ENCODE data around the gene PIP5K1B.

Gene PIP5K1B

DNA sequence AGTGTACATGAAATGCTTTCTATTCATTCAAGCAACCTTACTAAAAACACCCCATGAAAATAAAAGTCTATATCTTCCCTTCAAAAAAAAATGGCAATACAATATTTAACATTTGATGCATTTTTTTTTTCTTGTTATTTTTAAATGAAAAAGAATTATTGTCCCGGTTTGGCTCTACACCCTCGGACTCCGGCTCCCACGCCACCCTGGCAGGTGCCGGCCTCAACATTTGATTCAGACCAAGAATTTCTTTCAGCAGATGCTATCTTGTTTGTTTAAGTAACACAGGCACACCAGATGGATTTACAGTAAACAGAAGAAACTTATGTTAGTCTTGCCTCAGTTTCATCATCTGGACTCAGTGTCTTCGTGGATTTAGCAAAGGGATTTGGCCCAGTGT, 162.0 kb downstream of the PIP5K1B start:
- no peak for DNase-seq

GRCh38 chr9:68869022-68869421, 164.0 kb downstream of the PIP5K1B start:
- no peak for DNase-seq

GRCh38 chr9:68870086-68870485, 165.0 kb downstream of the PIP5K1B start:
- DNase-seq, result no peak

- DNase-seq, result peak; percentile 65 to 75 (median 71)
Measured at GRCh38 chr9:68871236-68871635, 166.2 kb downstream of the PIP5K1B start.

GRCh38 chr9:68872026-68872501, 167.0 kb downstream of the PIP5K1B start:
- DNase-seq, result no peak

DNA sequence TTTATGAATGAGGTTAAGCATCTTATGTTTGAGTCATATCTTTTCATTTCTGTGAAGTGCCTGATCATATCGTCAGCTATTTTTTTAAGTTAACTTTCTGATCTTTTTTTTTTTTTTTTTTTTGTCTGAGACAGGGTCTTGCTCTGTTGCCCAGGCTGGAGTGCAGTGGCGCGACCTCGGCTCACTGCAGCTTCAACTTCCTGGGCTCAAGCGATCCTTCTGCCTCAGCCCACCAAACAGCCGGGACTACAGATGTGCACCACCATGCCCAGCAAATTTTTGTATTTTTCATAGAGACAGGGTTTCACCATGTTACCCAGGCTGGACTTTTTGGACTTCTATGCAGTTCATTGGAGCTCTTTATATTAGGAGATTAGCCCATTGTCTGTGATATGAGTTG, 168.1 kb downstream of the PIP5K1B start:
- DNase-seq, result no peak

- no peak for DNase-seq
Measured at GRCh38 chr9:68876273-68876672, 171.2 kb downstream of the PIP5K1B start.

- DNase-seq, result no peak
Measured at GRCh38 chr9:68876681-68877080, 171.6 kb downstream of the PIP5K1B start.

DNA sequence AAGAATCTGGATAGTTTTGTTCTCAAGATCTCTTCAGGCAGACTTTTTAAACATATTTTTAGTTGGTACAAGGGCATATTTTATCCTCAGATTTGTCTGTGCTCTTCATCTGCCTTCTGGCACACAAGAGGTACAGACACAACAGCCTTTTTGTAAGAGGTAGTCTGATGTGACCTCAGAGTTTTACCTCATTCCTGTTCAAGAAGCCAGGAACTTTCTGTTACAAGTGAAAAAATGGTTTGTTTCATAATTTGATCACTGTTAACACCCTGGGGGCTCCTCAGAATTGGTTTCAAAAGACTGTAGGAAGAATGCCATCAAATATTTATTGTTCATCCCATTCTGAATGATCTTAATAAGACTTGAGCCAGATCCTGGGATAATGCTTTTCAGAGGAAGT, 172.2 kb downstream of the PIP5K1B start:
- DNase-seq, result no peak

- no peak for DNase-seq
Measured at GRCh38 chr9:68878450-68878849, 173.4 kb downstream of the PIP5K1B start.

- no peak for DNase-seq
Measured at GRCh38 chr9:68883224-68883623, 178.2 kb downstream of the PIP5K1B start.

DNA sequence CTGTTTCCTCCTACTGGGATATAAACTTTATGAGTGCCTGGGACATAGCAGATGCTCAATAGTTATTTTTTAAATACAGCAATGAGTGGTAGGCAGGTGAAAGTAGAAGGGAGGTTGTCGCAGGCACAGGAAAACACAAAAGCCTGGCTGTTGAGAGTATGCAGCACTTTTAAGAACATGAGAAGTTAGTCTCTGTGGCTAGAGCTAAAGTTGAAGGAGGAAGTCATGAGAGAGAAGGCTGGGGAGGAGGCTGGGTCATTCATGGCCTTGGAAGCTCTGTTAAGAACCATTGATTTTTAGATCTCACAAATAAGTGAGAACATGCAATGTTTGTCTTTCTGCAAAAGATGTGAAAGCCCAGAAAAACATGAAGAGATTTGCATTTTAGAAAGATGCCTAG, 182.2 kb downstream of the PIP5K1B start:
- no peak for DNase-seq

DNA sequence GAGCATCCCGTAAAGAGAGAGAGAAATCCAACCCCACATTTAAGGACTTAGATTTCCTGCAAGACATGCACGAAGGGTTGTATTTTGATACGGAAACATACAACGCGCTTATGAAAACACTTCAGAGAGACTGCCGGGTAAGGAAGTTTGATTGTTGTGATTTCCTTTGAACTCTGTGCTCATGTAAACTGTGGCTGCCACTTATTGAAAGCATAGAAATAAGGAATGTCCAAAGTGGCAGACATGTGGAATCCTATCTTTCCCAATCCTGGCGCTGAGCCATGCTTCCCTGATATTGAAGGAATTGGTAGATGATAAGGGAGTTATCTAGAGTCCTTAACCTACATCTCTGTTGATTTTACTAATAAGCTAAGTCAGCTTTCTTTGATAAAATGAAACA, 189.5 kb downstream of the PIP5K1B start:
- no peak for DNase-seq

GRCh38 chr9:68895741-68896478, 190.9 kb downstream of the PIP5K1B start:
- no peak for DNase-seq

DNA sequence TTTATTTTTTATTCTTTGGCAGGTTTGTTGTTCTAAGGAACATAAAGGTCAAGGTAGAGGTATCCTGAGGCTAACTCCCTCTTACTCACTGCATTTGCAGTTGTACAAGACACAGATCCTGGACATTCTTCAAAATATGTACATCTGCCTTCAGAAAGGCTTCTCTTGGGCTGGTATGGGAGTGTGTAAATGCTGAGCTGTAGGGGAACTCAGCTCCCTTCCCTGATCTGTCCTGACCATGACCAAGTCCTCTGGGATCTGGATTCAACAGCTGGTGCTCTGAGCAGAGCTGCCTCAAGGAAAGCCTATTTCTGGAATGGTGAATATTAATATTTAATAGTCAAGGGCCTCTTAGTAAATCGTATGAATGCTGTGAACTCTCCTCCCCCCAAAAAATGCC, 191.4 kb downstream of the PIP5K1B start:
- DNase-seq, result no peak

DNA sequence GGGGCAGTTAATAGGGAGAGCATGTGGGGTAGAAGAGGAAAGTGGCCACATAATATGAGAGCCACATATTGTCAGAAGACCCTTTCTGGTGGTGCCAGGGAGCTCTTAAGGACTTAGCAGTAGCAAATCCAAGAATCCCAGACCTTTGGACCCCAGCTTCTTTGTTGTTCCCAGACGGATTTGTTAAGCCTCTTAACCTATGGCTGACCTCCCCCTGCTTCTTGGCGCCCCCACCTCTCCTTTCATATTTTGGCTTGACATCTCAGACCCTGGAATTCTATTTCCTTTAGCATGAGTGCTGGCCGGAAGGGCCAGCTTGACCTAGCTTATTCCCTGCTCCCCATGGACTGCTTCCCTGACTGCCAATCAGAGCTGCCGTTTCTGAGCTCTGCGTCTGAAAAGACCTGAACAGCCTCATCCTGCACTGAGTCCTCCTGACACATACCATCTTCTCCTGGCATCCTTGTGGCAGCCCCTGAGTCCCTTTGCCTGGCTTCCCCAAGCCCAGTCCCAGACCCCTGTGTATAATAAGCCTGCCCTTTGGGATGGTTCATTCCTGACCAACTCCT, 192.6 kb downstream of the PIP5K1B start:
- no peak for DNase-seq

- DNase-seq, result no peak
Measured at GRCh38 chr9:68898781-68899439, 193.9 kb downstream of the PIP5K1B start.

DNA sequence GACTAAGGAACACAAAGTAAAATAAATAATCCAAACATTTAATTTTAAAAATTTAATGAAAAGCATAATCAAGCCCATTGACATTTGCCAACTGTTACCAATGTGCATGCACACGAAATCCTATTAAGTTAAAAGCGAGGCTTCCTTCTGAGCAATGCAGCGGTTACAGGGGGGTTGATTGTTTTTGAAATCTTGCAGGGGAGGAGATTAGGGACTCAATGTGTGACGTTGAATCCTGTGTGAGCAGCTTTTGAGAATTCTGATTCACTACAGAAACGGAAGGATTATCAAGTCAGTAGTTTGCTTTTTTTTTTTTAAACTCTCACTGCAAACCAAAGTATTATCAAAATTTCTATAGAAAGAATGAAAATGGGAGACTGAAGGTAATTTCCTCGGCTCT, 199.4 kb downstream of the PIP5K1B start:
- DNase-seq, result no peak

- no peak for DNase-seq
Measured at GRCh38 chr9:68905129-68905528, 200.1 kb downstream of the PIP5K1B start.

- no peak for DNase-seq
Measured at GRCh38 chr9:68907910-68908309, 202.9 kb downstream of the PIP5K1B start.

GRCh38 chr9:68912561-68912960, 207.5 kb downstream of the PIP5K1B start:
- DNase-seq, result no peak

DNA sequence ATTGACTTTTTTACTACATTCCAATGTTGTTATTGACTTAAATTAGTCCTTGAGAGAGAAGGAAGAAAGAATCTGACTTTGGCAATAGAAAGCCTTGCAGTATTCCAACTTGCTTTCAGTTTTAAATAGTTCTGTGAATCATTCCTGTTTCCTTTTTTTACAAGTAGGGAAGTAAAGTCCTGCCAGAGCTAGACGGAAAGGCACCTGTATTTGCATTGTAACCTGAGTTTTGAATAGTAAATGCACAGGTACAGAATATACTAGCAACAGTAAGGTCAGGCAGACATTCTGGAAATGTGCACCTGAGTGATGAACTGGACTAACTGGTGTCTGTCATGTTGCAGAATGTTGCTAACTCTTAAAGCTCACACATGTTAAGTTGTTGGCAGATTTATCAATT, 208.0 kb downstream of the PIP5K1B start:
- no peak for DNase-seq

DNA sequence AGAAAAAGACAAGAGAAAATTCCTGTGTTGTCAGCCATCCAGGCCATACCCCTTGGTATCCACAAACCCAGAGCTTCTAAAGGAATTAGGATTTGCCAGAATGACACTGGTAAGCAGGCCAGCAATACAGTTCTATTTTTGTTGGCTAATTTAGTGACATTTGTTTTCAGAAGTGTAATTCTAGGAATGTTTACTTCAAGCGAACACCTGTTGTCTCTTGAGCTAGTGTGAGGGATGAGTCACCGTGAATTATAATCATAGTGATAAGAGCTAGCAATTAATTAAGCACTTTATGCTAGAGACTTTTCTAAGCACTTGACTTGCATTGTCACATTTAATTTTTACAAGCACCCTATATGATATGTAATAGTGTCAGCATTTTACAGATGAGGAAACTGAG, 209.7 kb downstream of the PIP5K1B start:
- DNase-seq, result no peak

DNA sequence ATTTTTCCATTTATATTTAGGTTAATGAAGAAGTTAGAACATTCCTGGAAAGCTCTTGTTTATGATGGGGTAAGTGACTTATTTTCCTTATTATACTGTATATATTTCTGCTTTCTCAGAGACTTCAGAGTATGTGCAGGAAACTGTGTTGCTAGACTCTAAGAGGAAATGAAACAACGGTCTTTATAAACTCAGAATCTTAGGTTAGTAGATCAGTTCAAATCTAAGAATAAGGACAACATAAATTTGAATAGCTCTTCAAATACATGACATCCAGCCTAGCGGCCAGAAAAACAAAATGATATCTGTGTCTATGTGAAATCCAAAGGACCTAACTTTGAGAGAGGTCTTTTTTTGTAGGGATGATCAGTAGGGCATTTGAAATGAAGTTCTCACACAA, 214.6 kb downstream of the PIP5K1B start:
- peak in 2 of 3 donors; percentile 42 to 44 for DNase-seq

Measured in suppressor macrophage treated with lipopolysaccharide for 1 hour (primary cell).